Cardiac fibroblast (primary cell): ENCODE results near the gene CKB.
A peak's percentile ranks its signal among the peaks of the same experiment; 100 is the strongest.
"Not testable (repeated sequence)": the region's sequence is repeated elsewhere in the genome, so short reads cannot be mapped to it uniquely, and the experiment has no call there.

ENCODE experiments used
- DNase-seq, 2 donors: peaks; one replicate each; pipeline versions ENCODE4 v3.0.0 to v3.0.0-alpha.2; 2010; ENCODE audit warnings: low read depth in 2 of 2
- H3K4me3 ChIP-seq, 2 donors: replicated peaks in 1 of 2; 1 replicate in 1 of 2; 2 replicates in 1 of 2; pipeline ENCODE4 v1.5.1; 2011; ENCODE audit warnings: low read depth in 2 of 2, low read length in 2 of 2, mild to moderate bottlenecking in 2 of 2, moderate library complexity in 1 of 2
- TF ChIP-seq, protein P1 (sequence below): IDR thresholded peaks from one replicate; pipeline ENCODE4 v1.5.1; 2011; ENCODE audit warnings: low read depth, mild to moderate bottlenecking, low read length, inconsistent platforms

Gene CKB

DNA sequence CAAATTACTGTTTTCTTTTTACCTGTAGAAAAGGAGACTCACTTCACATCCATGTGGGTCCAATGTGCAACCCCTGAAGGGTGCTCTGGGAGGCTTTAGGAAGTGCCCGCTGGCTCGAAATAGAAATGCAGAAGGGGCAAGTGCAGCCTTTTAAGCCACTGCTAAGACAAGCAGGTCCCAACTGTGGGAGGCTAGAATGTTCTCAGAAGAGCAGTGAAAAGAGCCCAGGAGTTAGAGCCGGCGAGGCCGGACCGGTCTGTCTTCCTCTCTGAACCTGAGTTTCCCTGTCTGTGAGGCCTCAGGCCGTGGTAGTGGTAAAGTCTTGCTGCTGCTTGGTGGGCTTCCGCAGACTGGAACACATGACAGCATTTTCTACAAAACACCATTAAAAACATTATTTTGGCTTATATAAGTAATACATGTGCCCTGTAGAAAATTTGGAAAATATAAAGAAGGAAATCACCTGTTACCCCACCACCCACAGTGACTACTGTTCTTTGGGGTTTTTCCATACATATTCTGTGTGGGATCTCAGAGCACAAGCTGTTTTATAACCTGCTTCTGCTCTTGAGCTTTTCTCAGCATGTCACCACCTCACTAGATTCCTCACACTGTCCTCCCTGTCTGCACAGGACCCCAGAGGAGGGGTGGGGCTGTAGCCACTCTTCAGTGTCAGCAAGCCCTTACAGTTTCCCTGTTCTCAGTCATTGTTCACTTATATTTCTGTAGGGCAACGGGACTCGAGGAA lies 6.0 kb downstream of the CKB start:
- DNase-seq, result no peak
- H3K4me3 ChIP-seq, result no peak overlapping the region
- TF ChIP-seq, protein P1, sequence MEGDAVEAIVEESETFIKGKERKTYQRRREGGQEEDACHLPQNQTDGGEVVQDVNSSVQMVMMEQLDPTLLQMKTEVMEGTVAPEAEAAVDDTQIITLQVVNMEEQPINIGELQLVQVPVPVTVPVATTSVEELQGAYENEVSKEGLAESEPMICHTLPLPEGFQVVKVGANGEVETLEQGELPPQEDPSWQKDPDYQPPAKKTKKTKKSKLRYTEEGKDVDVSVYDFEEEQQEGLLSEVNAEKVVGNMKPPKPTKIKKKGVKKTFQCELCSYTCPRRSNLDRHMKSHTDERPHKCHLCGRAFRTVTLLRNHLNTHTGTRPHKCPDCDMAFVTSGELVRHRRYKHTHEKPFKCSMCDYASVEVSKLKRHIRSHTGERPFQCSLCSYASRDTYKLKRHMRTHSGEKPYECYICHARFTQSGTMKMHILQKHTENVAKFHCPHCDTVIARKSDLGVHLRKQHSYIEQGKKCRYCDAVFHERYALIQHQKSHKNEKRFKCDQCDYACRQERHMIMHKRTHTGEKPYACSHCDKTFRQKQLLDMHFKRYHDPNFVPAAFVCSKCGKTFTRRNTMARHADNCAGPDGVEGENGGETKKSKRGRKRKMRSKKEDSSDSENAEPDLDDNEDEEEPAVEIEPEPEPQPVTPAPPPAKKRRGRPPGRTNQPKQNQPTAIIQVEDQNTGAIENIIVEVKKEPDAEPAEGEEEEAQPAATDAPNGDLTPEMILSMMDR, result no peak

DNA sequence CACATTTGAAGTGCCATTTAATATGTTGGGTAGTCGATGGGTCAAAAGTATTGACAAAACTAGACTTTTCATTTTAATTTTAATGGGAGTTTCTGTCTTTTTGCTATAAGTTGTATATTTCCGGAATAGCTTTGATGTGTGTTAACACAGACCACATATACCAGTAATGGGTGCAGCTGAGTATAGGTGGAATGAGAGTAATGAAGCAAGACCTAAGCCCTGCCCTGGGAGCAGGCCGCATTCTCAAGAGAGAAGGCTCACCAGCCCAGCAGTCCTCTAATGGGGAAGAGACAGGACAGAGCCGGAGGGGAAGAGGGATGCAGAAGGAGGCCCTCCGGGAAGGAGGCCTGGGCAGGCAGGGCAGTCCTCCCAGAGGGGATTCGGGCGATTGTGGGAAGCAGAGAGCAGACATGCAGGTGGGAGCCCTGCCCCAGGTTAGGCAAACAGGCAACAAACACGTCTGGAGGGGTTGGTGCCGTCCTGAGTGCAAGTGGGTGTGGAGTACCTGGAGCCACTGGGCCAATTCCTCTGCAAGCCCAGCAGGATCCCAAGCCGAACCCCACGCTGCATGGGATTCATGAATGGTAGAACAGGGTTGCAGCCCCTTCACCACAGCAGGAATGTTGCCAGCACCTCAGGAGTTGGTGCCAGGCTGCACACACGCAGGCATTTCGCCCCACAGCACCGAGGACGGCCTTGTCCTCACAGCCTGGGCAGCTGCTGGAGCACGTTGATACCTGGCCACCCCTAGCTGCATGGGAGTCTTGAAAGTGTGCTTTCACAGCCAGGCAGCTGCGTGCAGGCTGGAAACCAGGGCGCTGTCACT lies 7.8 kb downstream of the CKB start:
- TF ChIP-seq, protein P1, result no peak
- no peak overlapping the region for H3K4me3 ChIP-seq
- no peak for DNase-seq

DNA sequence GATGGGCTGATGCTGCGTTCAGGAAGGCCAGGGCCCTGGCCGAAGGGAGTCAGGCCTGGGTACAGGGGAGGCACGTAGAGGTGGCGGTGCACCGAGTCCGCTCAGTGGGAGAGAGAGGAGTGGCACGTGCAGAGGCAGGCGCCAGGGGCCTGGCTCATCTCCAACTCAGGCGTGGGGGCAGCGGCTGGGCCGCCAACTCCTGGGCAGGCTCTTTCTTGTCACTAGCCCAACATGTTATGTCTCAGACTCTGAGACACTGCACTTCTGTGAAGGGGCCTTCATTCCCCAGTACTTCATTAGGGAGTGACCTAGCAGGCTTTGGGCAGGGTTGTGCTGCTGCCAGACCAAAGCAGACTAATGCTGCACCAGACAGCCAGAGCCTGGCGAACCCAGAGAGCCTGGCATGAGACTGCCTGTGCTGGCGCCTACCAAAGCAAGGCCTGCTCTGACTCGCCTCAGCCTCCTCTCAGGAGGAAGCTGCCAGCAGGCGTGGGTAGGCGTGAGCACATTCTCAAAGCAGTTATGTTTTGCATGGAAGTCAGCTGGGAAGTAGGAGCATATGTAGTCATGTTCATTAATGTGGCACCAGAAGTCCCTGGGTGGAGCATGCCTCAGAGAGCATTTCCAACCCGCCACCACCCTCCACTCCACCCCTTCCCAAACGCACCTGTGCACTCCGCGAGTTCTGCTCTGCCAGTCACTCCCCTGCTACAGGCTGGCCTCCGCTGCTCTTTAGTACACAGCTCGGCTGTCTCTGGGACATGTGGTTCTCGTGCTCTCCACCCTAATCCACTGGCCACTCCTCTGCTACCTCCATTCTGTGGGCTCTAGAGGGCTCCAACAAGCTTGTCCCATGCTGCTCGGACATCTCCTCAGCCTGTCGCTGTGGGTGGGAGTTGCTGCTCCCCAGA lies 9.7 kb downstream of the CKB start:
- H3K4me3 ChIP-seq, result no peak overlapping the region
- DNase-seq, result peak; percentile 41 to 64
- TF ChIP-seq, protein P1, result no peak

DNA sequence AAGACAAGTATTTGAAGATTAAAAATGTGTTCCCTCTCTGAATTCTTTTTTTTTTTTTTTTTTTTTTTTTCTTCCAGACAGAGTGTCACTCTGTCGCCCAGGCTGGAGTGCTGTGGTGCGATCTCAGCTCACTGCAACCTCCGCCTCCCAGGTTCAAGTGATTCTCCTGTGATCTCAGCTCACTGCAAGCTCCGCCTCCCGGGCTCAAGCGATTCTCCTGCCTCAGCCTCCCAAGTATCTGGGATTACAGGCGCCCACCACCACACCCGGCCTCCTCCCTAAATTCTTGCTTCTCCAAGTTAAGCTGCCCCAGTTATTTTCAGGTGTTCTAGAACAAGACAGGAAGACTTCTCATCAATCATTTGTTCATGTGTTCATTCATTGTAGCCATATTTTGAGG lies 10.4 kb downstream of the CKB start:
- not testable (repeated sequence) for DNase-seq, H3K4me3 ChIP-seq

DNA sequence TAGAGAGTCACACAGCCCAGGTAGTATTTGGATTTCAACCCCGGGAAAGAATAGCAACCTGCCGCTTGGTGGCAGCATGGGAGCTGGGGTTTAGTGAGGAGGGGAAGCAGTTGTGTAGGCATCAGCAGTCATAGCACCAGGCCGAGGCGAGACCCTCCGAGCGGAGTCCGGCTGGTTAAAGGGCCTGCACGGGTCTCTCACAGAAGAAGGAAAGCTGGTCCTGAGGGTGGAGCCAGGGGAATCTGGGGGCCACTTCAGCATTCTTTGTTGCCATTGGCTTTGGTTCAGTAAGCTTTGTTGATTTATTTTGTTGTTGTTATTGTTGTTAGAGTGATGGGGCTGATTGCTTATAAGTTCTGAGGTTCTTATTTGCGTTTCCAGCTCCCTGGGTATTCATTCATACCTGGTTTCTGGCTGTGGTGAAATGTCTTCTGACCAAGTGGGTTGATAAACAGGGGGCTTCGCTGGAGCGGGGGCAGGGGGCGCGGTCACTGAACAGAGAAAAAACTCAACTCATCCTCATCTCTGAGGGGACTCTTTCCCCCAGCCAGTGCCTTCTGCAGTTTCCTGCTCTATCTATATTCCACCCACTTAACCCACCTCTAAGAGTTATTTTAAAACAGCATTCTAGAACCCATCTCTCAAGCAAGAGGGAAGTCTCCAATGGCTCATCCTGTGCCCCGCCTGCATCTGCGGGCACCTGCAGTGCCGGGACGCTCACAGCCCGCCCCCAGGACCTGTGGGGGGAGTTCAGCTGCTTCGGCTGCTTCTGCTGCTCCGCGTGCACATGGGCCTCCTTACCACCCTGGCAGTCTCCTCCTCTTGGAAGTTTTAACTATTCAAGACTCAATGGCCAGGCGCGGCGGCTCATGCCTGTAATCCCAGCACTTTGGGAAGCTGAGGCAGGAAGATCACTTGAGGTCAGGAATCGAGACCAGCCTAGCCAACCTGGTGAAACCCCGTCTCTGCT lies 11.6 kb downstream of the CKB start:
- TF ChIP-seq, protein P1, result no peak
- H3K4me3 ChIP-seq, result no peak overlapping the region
- no peak for DNase-seq

DNA sequence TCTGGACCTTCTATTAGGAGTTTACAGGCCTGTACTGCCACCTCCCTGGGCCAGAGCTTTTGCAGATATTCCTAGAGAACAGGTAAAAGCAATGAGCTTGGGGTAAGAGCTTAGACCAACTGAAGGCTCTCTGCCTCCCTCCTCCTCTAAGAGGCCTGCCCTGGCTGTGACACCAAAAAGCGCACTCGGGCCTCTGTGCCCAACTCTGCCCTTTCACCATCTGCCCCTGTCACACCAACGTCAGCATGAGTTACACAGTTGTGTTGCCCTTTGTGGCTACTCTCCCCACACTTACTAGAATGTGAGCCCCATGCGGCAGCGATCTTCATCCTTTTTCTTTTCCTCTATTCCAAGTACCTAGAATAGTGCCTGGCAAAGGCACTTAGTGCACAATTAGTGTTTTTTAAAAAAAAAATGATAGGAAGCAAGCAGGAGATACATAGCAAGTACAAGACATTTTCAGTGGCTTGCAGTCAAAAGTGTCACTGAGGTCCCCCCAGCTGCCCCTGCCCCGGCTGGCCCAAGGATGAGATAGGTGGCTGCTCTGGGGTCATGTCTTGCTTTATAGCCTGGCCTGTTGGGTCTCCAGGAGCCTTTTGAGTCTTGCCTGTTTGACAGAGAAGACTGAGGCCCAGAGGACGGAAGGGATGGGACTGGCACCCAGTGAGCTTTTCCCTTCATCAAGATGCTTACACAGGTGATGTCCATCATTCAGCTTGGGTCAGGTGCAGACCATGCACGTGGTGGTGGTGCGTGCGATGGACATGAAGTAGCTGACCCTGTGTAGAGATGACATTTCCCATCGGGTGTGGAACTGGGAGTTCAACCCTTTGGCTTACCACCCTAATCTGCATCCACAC lies 12.5 kb downstream of the CKB start:
- DNase-seq, result no peak
- no peak overlapping the region for H3K4me3 ChIP-seq
- TF ChIP-seq, protein P1, result no peak
